GM04503 (cell line): ENCODE measurements around the gene PAM.

ENCODE experiments used
- DNase-seq: peaks from one replicate; pipeline ENCODE4 v3.0.0-alpha.2; 2012; ENCODE audit warnings: low read depth

PAM gene

DNA sequence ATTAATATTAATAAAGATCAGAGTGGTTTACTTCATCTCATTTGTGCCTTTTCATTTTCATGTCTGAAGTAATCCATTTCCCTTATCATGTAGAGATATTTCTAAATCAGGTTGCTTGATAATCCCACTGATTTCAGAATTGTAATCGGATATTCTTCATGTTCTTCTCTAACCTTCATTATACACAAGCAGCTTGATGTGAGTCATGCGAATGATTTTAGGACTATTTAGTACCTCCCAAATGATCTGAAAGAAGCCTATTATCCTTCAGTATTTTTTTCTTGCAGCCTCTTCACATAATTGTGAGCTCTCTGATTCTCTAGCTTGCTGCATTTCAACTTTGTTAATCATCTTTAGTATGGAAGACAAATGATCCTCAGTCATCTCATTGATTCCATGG lies 182.8 kb downstream of the PAM start:
- DNase-seq, result no peak

DNA sequence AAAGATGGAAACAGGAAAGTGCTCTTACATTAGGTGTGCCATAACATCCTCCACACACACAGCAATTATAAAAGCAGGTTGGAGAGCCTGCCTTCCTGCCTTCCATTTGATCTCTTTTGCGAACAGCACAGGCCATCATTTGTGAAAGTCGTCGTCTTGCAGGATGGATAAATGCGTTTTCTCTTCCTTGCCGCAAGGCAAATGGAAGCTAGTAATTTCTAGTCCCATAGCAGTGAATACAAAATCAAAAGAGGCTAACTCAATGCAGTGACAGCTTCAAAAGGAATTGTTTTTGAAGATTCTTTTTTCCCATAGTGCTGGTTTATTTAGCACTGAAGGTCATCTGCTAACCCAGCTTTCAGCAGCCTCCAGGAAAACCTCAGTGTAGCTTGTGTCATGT lies 186.0 kb downstream of the PAM start:
- DNase-seq, result no peak

GRCh38 chr5:102946414-102946813 lies 191.3 kb downstream of the PAM start:
- DNase-seq, result no peak

DNA sequence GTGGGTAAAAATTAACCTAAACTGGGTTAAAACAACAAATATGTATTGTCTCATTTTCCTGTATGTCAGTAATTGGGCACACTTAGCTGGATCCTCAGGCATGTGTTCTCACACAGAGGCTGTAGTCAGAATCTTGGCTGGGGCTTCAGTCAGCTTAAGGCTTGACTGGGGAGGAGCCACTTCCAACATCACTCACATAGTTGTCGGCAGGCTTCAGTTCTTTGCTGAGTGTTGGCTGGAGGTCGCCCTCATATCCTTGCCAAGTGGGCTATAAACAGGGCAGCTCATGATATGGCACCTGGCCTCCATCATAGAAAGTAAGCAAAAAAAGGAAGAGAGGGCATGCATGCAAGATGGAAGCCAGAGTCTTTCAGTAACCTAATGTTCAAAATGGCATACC lies 191.9 kb downstream of the PAM start:
- DNase-seq, result no peak

DNA sequence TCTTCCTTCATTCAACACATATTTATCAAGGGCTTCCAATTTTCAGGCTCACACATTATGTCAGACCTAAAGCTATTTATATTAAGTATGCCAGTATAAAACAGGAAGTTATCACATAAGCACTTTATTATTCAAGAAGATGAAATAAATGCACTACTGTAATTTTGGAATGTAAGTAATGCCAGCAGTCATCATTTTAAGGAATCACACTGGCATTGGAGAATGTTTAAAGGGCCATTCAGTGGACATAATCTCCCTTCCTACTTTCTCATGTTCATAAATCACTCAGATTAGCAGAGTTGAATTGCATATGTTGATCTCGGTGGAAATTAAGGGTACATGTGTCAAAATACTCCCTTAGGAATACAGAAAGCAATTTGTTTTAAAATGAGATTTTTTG lies 200.4 kb downstream of the PAM start:
- no peak for DNase-seq

DNA sequence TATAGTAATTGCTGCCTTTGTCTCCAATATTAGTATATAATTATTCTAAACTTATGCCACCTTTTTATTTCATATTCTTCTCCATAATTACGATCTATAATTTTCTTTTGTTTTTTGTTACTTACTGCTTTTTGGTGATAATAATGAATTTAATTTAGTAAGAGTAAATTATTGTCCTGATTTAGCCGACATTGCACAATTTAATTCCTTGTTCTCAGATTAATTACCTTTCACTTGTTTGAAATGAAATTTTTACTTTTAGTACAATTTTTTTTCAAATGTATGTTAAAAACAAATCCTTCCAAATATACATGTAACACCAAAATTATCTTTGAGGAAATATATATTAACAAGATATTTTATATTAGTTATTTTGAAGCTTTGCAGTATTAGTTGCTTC lies 201.5 kb downstream of the PAM start:
- no peak for DNase-seq

DNA sequence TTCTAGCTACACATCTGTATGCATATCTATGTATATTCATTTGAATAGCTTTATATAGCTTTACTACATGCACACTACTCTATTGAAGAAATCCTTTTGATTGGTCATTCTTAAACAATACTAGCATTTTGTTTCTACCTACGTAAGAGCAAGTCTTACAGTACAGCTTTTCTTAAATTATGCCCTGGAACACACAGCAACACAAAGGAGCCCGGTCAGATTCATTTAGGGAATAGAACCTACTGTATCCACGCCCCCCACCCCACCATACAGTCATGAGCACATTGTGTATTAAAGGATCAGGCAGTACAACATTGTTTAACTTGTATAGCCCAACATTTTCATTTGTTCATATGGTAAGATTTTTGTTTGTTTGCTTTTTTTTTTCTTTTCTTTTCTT lies 202.0 kb downstream of the PAM start:
- DNase-seq, result no peak

DNA sequence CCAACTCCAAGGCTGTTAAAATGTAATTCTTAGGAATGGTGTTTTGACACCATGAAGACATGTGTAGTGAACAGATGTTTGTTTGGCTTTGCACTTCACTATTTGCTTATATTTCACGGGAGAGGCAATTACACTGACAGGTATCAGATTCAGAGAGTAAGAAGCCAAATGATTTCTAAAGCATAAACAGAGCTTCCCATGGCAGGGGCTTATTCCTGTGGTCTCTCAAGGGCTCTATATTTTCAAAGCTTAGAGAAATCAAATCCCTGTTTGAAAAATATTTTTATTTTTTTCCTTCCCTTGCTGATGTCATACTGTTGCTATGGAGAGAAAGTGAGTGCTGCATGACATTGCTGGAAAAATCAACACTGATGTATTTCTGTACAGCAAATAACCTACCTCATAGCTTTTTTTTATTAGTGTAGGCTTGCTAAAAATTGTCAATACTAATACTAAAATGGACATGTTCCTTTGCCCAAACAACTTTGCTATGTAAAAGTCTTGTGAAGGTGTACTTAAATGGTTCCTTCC lies 203.4 kb downstream of the PAM start:
- no peak for DNase-seq

GRCh38 chr5:102959055-102959454 lies 203.9 kb downstream of the PAM start:
- peak; percentile 88 for DNase-seq

GRCh38 chr5:102961671-102962070 lies 206.6 kb downstream of the PAM start:
- no peak for DNase-seq

DNA sequence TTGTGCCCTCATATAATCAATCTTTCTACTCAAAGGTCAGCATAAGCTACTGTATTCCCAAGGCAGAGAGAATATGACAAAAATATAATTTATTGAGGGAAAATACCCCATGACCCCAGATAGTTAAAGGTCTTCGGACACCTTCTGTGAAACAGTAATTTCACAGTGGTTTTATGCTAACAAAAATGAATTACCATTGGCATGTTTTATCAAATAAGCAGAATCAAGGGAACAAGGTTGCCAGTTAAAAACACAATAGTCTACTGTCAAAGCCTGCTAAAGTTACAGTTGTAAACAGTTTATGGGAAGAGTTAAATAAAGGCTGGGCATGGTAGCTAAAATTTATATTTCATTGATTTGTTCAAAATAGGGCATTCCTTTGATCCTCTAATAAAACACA lies 210.5 kb downstream of the PAM start:
- no peak for DNase-seq

GRCh38 chr5:102969641-102970040 lies 214.5 kb downstream of the PAM start:
- no peak for DNase-seq

- DNase-seq, result peak; percentile 18
Measured at GRCh38 chr5:102971676-102972293, 216.7 kb downstream of the PAM start.

GRCh38 chr5:102974177-102974576 lies 219.1 kb downstream of the PAM start:
- no peak for DNase-seq

- DNase-seq, result peak; percentile 15
Measured at GRCh38 chr5:102975045-102975444, 219.9 kb downstream of the PAM start.

DNA sequence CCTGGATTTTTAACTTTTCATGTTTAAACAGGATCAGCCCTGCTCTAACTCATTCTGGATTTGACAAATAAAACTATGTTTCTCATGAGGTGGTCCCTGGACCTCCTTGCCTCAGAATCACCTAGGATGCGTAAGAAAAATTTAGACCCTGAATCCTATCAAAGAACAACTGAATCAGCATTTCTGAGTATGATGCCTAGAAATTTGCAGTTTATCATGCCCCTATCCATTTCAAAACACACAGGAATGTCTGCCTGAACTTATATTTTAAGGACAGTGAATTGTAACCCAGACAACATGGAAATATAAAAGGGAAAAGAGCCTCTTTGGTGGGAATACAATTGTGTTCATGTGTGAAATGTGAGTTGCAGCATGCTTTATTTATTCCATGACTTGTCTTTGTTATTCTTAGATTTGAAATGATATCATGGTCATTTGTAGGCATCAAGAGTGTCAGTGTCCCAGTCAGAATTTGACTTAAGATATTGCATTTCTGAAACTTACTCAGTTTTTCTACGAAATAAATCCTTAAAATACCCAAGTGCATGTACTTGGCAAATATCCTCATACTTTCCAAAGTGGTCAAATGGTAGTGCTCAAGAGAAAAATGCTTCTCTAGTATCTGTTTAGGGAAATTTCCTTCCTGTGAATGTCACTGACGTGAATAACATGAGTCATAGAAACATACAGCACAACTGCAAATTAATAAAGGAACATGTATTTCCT lies 220.5 kb downstream of the PAM start:
- DNase-seq, result peak; percentile 36

GRCh38 chr5:102981957-102982635 lies 227.0 kb downstream of the PAM start:
- no peak for DNase-seq

DNA sequence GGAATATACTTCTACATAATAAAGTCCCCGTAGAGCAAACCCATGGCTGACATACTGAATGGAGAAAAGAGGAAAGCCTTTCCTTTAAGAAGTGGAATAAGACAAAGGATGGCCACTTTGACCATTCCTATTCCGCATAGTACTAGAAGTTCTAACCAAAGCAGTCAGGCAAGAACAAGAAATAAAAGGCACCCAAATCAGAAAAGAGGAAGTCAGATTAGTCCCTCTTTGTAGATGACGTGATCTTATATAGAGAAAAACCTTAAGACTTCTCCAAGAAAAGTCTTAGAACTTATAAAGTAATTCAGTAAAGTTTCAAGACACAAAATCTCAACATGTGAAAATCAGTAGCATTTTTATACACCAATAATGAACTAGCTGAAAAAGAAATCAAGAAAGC lies 231.0 kb downstream of the PAM start:
- no peak for DNase-seq

DNA sequence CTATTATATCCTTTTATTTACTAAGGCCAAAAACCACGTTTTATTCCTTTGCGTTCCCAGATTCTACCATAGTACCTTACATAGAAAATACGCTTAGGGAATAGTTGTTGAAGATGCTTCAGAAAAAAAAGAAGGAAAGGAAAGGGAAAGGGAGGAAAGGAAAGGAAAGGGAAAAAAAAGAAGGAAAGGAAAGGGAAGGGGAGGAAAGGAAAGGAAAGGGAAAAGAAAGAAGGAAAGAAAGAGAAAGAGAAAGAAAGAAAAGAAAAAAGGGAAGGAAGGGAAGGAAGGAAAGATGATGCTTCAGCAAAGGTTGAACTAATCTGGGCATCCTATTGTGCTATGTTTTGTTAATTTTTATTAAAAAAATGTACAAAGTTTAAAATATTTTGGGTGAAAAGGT lies 233.4 kb downstream of the PAM start:
- DNase-seq, result no peak

- DNase-seq, result no peak
Measured at GRCh38 chr5:102991802-102992201, 236.7 kb downstream of the PAM start.

GRCh38 chr5:102996011-102996575 lies 241.0 kb downstream of the PAM start:
- no peak for DNase-seq

DNA sequence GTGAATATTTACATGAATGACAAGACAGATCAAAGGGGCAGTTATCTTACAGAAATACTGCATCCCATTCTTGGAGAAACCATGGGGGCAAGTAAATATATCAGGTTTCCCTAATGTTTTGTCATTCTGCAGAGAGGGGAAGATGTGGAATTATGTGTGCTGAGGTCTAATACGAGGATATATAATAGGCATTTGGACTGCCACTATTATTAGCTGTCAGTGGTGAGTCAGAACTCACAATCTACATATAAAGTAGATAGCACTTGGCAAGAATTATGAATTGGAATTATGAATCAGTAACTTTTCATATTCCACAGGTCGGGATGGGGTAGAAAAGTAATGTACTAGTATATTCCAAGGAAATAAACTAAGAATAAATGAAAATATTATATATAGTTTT lies 243.1 kb downstream of the PAM start:
- no peak for DNase-seq

DNA sequence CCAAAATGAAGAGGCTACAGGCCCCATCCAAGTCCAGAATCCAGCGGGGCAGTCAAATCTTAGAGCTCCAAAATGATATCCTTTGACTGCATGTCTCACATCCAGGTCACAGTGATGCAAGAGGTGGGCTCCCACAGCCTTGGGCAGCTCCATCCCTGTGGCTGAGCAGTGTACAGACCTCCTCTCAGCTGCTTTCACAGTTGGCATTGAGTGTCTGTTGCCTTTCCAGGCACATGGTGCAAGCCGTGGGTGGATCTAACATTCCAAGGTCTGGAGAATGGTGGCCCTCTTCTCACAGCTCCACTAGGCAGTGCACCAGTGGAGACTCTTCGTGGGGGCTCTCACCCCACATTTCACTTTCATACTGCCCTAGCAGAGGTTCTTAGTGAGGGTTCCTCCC lies 244.1 kb downstream of the PAM start:
- no peak for DNase-seq
